K562 (cell line): Measurements from ENCODE around the gene INSR. TPM values are rescaled to one million over a fixed set of nuclear protein-coding genes. Genes with fewer than 3 reads are reported as not detected.
A peak's percentile ranks its signal among the peaks of the same experiment; 100 is the strongest.

ENCODE experiments used
- ATF7 ChIP-seq: fragments of 450-650 bp; IDR thresholded peaks from 2 replicates; pipeline ENCODE4 v1.7.1; 2014; ENCODE audit warnings: mild to moderate bottlenecking, moderate library complexity
- NUFIP1 ChIP-seq: fragments of 450-650 bp; IDR thresholded peaks from 2 replicates; pipeline ENCODE4 v1.6.1; 2018; ENCODE audit not compliant: partially characterized antibody
- POLR2G ChIP-seq: fragments of 200-400 bp; formaldehyde crosslinking; IDR thresholded peaks from 2 replicates; pipeline ENCODE4 v1.6.1; 2017; ENCODE audit warnings: low read depth, mild to moderate bottlenecking, antibody characterized with exemption, low read length, moderate library complexity
- ZNF324 ChIP-seq: fragments of 250-450 bp; sonication (Bioruptor Pico); IDR thresholded peaks from 2 replicates; pipeline ENCODE4 v1.4.0; 2020; ENCODE audit warnings: mild to moderate bottlenecking
- polyA plus RNA-seq, 8 experiments: library from polyadenylated mRNA; depleted of rRNA in 4 of 8; stranded (reverse) in 5 of 8; unstranded in 3 of 8; fragments of >200 nt; fragmentation: Nextera tagmentation in 2 of 8; fragmentation: Illumina TruSeq in 1 of 8; extraction: Ambion mirVana in 2 of 8; extraction: Trizol in 1 of 8; gene quantifications; 2 replicates each; pipeline versions ENCODE4 v1.2.1 to v1.2.3, GENCODE V29; 2011 to 2014; ENCODE audit warnings: inconsistent platforms in 1 of 8, missing spikeins in 1 of 8
- total RNA-seq, 7 experiments: library from RNA; depleted of rRNA in 6 of 7; stranded (reverse); fragments of >200 nt in 6 of 7; fragmentation: Illumina TruSeq in 2 of 7; extraction: Trizol in 2 of 7; gene quantifications; 2 replicates each; pipeline versions ENCODE4 v1.2.1 to v1.2.3, GENCODE V29; 2011 to 2021; ENCODE audit warnings: low replicate concordance in 1 of 7
- TF ChIP-seq, protein P1 (sequence below), 2 experiments: fragments of 450-650 bp in 1 of 2; sonication (generic) in 1 of 2; formaldehyde crosslinking in 1 of 2; IDR thresholded peaks; 2 replicates each; pipeline versions ENCODE4 v1.7.1 to v1.9.0; 2016 to 2022; ENCODE audit warnings: inconsistent platforms in 1 of 2, mild to moderate bottlenecking in 1 of 2, missing genetic modification reagents in 1 of 2
- TF ChIP-seq, protein P2 (sequence below): fragments of 250-450 bp; sonication (Bioruptor Pico); IDR thresholded peaks from 2 replicates; pipeline ENCODE4 v1.6.1; 2021; ENCODE audit warnings: mild to moderate bottlenecking
- TF ChIP-seq, protein P3 (sequence below): fragments of 450-650 bp; formaldehyde crosslinking; IDR thresholded peaks from 2 replicates; pipeline ENCODE4 v1.4.0; 2022; ENCODE audit warnings: missing genetic modification characterization
- TF ChIP-seq, protein P4 (sequence below): sonication (generic); formaldehyde crosslinking; IDR thresholded peaks from 2 replicates; pipeline ENCODE4 v1.8.1; 2023; ENCODE audit warnings: mild to moderate bottlenecking, missing genetic modification reagents
- TF ChIP-seq, protein P5 (sequence below): IDR thresholded peaks from 3 replicates; pipeline ENCODE4 v1.6.1; 2011; ENCODE audit warnings: borderline replicate concordance, mild to moderate bottlenecking; ENCODE audit not compliant: insufficient read length, insufficient read depth
- TF ChIP-seq, protein P6 (sequence below): fragments of 450-650 bp; IDR thresholded peaks from 2 replicates; pipeline ENCODE4 v1.6.1; 2016; ENCODE audit warnings: missing biosample characterization, missing genetic modification characterization

Gene INSR
- total and polyA plus RNA-seq, 9 of the 15 experiments (the other 6 are each of a cell fraction or from before 2014, with no cell fraction given): 0.04 to 0.88 (median 0.41) TPM

DNA sequence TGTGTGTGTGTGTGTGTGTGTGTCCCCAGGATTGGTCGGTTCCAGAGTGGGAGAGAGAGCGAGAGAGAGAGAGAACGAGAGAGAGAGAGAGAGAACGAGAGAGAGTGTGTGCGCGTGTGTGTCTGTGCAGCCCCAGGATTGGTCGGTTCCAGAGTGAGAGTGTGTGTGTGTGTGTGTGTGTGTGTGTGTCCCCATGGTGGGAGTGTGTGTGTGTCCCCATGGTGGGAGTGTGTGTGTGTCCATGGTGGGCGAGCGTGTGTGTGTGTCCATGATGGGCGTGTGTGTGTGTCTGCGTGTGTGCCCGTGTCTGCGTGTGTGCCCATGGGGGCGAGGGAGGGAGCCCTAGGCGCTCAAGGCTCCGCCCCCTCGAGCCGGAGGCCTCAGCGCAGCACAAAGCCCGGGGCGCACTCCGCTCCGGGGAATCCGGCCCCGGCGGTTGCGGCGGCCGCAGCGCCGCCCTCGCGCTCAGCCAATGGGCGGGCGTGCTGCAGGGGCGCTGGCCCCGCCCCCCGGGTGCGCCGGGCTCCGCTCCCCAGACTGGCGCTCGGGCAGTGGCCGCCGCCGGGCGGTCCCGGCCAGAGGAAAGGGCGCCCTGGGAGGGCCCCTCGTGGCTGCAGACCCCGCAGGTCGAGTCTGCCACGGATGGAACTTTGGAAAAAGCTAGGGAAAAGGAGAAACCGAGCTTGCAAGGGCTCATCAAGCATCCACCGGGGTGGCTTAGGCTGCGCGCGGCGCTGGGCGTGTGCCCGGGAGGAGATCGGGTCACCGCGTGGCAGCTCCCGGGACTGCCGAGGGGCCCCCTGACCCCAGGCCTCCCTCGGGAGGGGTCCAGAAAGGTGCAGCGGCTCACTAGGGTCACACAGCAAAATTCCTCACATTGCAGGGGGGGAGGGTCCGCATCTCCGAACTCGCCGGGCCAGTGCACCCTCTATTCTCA is 96.2 kb downstream of the INSR start (continued):
- TF ChIP-seq, protein P1, sequence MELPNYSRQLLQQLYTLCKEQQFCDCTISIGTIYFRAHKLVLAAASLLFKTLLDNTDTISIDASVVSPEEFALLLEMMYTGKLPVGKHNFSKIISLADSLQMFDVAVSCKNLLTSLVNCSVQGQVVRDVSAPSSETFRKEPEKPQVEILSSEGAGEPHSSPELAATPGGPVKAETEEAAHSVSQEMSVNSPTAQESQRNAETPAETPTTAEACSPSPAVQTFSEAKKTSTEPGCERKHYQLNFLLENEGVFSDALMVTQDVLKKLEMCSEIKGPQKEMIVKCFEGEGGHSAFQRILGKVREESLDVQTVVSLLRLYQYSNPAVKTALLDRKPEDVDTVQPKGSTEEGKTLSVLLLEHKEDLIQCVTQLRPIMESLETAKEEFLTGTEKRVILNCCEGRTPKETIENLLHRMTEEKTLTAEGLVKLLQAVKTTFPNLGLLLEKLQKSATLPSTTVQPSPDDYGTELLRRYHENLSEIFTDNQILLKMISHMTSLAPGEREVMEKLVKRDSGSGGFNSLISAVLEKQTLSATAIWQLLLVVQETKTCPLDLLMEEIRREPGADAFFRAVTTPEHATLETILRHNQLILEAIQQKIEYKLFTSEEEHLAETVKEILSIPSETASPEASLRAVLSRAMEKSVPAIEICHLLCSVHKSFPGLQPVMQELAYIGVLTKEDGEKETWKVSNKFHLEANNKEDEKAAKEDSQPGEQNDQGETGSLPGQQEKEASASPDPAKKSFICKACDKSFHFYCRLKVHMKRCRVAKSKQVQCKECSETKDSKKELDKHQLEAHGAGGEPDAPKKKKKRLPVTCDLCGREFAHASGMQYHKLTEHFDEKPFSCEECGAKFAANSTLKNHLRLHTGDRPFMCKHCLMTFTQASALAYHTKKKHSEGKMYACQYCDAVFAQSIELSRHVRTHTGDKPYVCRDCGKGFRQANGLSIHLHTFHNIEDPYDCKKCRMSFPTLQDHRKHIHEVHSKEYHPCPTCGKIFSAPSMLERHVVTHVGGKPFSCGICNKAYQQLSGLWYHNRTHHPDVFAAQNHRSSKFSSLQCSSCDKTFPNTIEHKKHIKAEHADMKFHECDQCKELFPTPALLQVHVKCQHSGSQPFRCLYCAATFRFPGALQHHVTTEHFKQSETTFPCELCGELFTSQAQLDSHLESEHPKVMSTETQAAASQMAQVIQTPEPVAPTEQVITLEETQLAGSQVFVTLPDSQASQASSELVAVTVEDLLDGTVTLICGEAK (IDR thresholded peaks at IDR 0.05): peak; percentile 47; the same call in 1 of the 2 replicates
- TF ChIP-seq, protein P1 (CRISPR knock-in tag; IDR thresholded peaks at IDR 0.05): no peak
- TF ChIP-seq ATF7 (peak; percentile 44; the same call in 1 of the 2 replicates), ZNF324 (no peak), NUFIP1 (no peak), POLR2G (peak; percentile 68)
- TF ChIP-seq, protein P2, sequence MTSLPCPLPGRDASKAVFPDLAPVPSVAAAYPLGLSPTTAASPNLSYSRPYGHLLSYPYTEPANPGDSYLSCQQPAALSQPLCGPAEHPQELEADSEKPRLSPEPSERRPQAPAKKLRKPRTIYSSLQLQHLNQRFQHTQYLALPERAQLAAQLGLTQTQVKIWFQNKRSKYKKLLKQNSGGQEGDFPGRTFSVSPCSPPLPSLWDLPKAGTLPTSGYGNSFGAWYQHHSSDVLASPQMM (CRISPR knock-in tag): no peak
- TF ChIP-seq, protein P3, sequence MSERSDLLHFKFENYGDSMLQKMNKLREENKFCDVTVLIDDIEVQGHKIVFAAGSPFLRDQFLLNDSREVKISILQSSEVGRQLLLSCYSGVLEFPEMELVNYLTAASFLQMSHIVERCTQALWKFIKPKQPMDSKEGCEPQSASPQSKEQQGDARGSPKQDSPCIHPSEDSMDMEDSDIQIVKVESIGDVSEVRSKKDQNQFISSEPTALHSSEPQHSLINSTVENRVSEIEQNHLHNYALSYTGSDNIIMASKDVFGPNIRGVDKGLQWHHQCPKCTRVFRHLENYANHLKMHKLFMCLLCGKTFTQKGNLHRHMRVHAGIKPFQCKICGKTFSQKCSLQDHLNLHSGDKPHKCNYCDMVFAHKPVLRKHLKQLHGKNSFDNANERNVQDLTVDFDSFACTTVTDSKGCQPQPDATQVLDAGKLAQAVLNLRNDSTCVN (CRISPR knock-in tag): peak; percentile 73; the same call in 1 of the 2 replicates
- TF ChIP-seq, protein P4, sequence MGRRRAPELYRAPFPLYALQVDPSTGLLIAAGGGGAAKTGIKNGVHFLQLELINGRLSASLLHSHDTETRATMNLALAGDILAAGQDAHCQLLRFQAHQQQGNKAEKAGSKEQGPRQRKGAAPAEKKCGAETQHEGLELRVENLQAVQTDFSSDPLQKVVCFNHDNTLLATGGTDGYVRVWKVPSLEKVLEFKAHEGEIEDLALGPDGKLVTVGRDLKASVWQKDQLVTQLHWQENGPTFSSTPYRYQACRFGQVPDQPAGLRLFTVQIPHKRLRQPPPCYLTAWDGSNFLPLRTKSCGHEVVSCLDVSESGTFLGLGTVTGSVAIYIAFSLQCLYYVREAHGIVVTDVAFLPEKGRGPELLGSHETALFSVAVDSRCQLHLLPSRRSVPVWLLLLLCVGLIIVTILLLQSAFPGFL: no peak
- TF ChIP-seq, protein P5, sequence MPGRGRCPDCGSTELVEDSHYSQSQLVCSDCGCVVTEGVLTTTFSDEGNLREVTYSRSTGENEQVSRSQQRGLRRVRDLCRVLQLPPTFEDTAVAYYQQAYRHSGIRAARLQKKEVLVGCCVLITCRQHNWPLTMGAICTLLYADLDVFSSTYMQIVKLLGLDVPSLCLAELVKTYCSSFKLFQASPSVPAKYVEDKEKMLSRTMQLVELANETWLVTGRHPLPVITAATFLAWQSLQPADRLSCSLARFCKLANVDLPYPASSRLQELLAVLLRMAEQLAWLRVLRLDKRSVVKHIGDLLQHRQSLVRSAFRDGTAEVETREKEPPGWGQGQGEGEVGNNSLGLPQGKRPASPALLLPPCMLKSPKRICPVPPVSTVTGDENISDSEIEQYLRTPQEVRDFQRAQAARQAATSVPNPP: no peak
- TF ChIP-seq, protein P6, sequence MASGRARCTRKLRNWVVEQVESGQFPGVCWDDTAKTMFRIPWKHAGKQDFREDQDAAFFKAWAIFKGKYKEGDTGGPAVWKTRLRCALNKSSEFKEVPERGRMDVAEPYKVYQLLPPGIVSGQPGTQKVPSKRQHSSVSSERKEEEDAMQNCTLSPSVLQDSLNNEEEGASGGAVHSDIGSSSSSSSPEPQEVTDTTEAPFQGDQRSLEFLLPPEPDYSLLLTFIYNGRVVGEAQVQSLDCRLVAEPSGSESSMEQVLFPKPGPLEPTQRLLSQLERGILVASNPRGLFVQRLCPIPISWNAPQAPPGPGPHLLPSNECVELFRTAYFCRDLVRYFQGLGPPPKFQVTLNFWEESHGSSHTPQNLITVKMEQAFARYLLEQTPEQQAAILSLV (tag): 0 out of 2 replicates have a peak, but pooled peaks have one; percentile 29
